Measurements from ENCODE around the gene PRPH2.

DNA sequence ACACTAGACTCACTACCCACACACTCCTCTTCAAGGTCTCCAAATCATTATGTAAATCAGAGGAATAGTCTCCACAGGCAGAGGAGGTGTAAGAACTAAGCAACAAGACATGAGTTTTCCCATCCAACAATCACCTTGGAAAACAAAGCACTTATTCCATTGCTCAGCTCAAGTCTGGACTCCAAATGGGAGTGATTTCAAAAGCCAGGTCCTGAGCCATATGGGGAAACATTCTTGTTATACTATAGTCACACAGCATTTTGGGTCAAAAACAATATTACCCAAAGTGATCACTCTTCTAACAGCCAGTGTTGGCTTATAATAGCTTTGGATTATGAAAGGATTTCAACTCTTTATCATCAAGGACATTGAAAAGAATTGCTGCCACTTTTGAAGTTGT lies 3.6 kb upstream of the PRPH2 start:
- TF ChIP-seq, protein P1, sequence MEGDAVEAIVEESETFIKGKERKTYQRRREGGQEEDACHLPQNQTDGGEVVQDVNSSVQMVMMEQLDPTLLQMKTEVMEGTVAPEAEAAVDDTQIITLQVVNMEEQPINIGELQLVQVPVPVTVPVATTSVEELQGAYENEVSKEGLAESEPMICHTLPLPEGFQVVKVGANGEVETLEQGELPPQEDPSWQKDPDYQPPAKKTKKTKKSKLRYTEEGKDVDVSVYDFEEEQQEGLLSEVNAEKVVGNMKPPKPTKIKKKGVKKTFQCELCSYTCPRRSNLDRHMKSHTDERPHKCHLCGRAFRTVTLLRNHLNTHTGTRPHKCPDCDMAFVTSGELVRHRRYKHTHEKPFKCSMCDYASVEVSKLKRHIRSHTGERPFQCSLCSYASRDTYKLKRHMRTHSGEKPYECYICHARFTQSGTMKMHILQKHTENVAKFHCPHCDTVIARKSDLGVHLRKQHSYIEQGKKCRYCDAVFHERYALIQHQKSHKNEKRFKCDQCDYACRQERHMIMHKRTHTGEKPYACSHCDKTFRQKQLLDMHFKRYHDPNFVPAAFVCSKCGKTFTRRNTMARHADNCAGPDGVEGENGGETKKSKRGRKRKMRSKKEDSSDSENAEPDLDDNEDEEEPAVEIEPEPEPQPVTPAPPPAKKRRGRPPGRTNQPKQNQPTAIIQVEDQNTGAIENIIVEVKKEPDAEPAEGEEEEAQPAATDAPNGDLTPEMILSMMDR (IDR thresholded peaks at IDR 0.05; ENCODE audit: insufficient read depth, low read length, poor library complexity, severe bottlenecking) = no peak
- TF ChIP-seq EZH2phosphoT487 (conservative IDR thresholded peaks at IDR 0.05; ENCODE audit: low read length) = no peak

All from SU-DHL-6 (cell line).